HG02938 (cell line): ENCODE measurements around the gene ARHGAP15.

Experiments used
- ATAC-seq: cut with Tn5 transposase; IDR thresholded peaks from one replicate; pipeline ENCODE4 v1.9.1; 2021; ENCODE audit warnings: mild to moderate bottlenecking, moderate library complexity; ENCODE audit not compliant: unreplicated experiment

Gene ARHGAP15

DNA sequence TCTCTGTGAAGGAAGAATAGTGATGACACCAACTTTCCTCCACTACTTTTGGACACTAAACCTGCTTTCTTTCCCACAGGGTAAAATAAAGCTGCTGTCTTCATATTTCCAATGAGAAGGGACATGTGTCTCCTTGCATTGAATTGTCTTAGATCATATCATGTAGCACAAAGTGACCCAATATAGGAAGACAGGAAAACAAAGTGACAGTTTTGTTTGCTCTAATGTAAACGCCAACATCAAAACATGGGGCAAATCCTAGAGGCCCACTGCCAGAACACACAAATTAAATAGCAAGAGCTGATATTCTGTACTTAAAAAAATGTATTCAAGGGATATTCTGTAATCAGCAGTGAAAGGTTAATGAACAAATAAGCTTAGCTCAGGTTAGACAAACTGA lies 36.1 kb downstream of the ARHGAP15 start:
- ATAC-seq = no peak

DNA sequence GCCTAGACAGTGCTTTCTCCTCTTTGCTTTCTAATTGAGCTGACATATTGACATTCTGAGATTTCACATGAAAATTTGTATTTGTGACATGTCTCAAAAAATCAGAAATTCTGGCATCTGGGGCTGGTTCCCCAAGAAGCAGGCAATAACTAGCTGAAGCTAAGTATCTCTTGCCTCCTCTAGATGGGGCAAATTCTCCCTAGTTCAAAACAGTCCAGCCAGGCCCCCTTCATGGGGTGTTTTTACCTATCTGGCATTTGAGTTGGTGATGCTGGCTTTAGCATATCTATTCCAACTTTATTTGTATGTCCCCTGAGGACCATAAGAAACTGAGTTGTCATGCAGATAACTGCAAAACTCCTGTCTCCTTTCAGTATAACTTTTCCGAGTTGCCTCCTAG lies 39.9 kb downstream of the ARHGAP15 start:
- ATAC-seq = no peak

DNA sequence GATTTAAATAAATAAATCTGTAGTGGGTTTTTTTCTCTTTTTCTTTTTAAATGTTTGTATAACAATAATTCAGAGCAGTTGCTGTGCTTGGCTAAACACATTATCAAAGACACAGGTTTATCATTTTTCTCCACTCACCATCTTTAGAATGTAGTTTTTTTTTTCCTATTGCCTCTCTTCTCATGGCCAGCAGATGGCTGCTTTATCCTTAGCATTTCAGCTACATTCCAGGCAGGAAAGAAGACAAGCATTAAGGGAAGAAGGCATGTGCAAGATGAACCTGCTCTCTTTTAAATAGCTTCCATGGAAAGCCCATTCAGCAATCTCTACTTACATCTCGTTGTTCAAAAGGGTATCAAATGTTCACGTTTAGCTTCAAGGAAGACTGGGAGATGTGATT lies 42.6 kb downstream of the ARHGAP15 start:
- no peak for ATAC-seq

DNA sequence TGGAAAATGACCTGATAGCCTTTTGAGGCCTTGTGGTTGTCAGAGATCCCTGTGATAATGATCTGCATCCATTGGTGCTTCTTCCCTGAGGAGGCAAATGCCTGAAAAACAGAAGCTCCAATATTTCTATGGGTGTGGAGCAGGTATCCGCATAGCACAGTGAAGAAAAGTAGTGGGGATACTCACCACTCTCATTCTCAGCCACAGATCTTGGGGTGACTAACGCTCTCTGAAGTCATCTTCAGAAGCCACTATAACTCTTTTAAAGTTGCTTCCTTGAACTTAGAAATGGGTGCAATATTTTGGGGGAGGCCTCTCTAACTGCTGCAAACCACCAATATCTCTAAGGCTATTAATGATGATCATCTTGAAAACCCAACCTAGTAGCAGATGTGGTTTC lies 46.2 kb downstream of the ARHGAP15 start:
- ATAC-seq = no peak

DNA sequence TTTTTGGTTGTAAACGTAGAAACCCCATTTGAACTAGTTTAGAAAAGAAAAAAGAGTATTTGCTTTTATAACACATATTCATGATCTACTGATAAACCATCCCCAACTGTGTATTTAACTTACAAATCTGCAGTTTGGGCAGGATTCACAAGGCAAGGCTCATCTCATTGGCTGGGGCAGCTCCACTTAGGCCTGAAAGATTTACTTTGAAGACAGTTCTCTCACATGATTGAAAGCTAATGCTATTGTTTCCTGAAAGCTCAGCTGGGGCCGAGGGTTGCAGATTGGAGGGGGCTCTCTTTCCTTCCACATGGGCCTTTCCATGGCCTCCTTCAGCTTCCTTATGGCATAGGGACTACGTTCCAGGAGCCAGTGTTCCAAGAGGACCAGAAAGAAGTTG lies 47.4 kb downstream of the ARHGAP15 start:
- ATAC-seq = no peak

DNA sequence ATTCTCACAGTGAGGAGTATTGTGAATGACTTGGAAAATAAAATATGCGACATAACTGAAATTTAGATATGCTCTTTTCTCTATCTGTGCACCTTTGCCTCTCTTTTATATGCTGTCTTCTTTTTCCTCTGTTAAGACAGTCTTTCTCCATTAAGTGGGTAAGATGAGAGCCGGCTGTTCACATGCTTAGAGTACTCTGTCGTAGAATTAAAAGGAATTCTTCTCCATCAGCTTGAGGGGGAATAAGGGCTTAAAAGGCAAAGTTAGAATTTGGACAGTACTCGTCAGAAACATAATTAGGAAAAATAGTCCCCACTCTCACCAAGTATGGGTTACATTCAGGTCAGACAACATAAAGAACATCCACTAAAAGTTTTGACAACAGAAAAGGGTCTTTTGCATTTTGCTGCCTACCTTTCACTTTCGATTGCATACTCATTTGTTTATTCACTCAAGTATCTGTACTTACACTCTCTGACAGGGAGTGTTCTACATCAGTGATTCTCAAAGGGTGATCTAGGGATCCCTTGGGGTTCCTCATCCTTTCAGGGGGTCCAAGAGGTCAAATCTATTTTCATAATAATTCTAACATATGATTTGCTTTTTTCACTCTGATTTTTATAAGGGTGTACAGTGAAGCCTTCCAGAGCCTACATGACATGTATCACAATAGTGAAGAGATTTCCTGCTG lies 48.0 kb downstream of the ARHGAP15 start:
- ATAC-seq = peak; percentile 98

DNA sequence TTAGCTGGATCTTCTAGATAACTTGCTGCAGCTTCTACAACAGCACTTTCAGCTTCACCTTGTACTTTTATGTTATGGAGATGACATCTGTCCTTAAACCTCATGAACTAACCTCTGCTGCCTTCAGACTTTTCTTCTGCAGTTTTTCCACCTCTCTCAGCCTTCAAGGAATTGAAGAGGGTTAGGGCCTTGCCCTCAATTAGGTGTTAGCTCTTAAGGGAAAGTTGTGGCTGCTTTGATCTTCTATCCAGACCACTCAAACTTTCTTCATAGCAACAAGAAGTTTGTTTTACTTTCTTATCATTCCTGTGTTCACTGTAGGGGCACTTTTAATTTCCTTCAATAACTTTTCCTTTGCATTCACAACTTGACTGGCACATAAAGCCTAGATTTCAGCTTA lies 52.3 kb downstream of the ARHGAP15 start:
- ATAC-seq = no peak

DNA sequence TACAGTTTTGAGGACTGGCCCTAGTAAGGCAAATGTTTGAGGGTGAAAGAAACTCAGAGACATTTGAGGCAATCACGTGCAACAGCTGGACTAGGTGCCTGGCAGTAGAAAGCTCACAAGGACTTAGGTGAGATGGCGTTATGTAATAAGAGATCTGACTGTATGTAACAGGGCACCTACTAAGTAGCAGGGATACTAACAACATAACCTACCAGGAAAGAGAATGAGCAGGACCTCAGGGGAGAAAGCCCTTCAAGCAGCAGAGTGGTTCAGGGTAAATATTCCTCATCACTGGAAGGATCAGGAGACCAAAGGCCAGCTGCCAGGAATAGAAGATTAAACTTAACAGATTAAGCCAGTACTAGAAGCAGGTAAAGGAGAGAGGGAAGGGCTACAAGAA lies 53.4 kb downstream of the ARHGAP15 start:
- ATAC-seq = no peak

DNA sequence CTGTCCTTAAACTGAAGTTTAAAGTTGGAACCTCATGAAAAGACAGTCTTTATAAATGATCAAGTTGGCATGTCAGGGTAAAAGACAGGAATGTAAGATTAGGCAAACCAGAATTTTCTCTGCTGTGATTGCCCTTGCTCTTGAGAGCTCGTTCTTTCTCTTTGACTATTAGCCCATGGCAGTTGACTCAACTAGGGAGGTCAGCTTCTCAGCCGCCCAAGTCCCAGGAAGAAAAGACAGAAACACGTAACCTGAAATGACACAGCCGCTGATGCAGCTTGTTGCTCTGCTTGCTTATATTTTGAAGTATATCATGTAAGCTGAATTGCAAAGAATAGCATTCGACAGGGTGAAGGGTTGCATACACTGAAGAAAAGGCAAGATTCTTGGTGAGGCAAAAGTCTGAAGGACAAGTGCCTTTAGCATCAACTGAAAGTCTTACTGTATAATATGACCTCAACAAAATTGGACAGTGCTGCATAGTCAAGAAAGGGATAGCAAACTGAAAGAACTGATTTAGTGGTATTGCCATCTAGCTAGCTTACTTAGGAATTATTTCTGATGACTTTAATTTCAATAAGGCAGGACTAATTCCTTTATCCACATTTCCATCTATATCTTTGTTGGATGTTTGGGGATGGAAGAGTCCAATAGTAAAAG lies 54.7 kb downstream of the ARHGAP15 start:
- ATAC-seq = peak; percentile 77

DNA sequence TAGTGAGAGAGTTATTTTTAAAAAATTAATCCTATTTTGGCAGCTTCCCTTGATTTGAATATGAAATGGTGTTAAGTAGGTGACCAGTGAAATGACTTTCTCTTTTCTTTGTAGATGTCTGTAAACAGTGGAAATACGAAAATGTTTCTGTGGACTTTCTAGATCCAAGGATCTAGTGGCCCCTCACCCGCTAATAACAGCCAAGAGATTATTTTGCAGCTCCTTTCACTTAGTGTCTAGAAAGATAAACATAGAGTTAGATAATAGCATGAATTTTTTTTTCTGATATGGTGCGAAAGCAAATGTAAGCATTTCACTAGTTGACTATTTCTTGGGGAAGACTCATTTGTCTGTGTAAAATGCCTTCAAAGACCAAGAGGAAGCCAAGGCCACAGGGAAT lies 57.7 kb downstream of the ARHGAP15 start:
- ATAC-seq = no peak

DNA sequence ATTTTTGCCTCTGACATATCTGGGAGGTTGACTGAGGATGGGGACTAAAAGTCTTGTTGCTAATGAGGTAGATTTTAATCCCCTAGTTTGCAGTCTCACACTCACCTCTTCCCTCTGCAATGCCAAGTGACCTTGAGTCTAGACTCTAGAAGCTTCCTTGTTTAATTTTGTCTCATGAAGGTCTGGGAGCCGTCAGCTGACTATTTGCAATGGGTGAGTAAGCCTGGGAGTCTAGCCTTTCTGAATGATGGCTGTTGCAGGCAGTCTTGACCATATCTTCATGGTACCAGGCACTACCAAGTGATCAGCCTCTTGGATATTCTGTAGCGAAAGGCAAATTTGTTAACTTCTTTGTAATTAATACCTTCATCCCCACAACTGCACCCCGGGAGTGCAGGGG lies 61.2 kb downstream of the ARHGAP15 start:
- ATAC-seq = no peak

DNA sequence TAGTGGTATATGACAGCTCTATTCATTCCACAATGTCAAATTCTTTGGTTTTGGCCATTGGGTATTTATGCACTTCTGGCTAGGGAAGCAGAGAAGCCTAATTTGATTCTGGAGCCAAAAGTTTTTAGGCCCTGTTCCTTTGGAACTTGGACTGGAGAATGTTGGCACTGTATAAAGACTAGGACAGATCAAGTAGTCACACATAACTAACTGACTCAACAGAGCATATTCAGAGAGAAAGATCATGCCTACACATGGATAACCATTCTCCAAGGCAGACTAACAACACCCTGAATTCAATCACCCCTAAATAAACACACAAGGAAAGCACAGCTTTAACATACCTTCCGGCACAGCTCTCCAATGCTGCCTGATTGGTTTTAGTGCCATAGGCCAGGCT lies 62.9 kb downstream of the ARHGAP15 start:
- no peak for ATAC-seq

DNA sequence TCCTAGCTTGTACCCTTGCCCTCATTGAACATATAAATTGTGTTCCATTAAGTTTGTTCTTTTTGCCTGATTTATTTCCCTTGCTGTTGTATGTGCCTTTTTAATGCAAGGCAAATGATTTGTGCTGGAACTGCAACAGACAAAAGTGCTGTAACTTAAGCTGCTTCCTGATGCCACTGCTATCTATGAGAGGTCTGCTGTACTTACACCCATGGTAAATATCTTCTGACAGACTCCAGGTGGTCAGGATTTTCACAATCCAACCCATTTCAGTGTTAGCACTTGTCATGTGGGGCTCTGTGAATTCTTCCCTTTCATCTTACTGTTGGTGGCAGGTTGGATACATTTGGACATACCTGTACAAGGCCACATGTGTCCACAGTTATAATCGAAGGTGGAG lies 63.5 kb downstream of the ARHGAP15 start:
- no peak for ATAC-seq

DNA sequence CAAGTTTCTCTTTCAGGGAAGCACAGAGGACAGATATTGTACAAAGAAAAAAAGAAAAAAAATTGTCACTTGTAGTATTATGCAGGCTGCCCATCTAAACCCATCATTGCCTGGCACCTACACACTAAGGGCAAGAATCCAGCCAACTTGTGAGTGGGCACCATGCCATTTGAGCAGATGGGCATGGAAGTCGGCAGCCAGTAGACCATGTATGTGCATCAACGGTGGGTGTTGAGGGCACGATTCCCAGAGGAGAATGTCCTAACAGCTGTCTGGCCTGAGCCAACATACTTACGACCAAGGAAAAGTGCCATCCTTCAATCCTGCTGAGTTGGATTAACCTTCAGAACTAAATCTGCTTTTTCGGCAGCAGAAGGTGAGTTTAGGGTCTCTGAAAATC lies 63.9 kb downstream of the ARHGAP15 start:
- no peak for ATAC-seq

DNA sequence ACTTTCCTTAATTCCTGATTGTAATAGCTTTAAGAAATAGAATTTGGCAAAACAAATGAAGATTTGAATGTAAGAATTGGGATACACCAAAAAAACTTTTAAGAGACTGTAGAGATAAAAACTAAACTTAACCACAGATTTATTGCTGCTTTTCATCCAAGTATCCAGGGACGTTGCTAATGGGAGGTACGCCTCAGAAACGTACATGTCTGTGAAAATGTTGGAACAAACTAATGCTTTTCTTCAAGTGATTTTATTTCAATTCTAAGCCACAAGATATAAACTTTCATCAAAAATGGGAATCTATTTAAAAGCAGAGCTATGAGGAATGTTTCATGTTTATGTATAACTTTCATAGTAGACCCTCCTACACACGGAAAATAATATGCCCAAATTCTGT lies 66.3 kb downstream of the ARHGAP15 start:
- no peak for ATAC-seq

DNA sequence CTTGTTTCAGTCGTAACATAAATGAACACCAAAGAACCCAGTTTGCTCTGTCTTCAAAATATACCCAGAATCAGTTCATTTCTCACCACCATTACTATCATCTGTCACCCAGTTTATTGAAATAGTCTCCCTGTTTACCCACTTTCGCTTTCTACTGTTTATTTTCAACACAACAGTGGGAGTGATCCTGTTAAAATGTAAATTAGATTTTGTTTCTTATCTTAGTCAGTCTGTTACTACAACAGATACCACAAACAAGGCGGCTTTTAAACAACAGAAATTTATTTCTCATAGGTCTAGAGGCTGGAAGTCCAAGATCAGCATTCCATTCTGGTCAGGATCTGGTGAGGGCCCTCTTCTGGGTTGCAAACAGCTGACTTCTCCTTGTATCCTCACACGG lies 74.8 kb downstream of the ARHGAP15 start:
- ATAC-seq = no peak

DNA sequence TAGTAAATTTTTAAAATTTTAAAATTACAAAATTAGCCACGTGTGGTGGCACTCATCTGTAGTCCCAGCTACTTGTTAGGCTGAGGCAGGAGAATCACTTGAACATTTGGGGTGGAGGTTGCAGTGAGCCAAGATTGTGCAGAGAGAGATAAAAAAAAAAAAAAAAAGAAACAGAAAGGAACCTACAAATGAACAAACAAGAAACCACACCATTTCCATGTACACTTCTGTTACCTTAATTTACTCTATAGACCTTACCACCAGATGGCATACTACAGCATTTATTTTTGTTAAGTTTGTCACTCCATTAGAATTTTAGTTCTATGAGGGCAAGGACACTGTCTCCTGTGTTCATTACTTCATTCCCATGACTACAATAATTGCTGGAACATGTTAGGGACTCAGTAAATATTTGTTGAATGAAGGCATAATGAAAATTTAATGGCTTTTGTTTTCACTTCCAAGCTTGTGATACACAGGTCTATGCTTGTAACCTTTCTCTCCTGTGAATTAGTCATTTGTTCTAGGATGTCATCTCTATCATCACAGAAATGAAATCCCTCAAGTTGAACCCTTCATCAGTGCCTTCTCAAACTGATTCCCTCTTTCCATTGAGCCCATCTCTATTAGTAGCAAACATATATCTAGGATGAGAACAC lies 76.0 kb downstream of the ARHGAP15 start:
- peak; percentile 52 for ATAC-seq

DNA sequence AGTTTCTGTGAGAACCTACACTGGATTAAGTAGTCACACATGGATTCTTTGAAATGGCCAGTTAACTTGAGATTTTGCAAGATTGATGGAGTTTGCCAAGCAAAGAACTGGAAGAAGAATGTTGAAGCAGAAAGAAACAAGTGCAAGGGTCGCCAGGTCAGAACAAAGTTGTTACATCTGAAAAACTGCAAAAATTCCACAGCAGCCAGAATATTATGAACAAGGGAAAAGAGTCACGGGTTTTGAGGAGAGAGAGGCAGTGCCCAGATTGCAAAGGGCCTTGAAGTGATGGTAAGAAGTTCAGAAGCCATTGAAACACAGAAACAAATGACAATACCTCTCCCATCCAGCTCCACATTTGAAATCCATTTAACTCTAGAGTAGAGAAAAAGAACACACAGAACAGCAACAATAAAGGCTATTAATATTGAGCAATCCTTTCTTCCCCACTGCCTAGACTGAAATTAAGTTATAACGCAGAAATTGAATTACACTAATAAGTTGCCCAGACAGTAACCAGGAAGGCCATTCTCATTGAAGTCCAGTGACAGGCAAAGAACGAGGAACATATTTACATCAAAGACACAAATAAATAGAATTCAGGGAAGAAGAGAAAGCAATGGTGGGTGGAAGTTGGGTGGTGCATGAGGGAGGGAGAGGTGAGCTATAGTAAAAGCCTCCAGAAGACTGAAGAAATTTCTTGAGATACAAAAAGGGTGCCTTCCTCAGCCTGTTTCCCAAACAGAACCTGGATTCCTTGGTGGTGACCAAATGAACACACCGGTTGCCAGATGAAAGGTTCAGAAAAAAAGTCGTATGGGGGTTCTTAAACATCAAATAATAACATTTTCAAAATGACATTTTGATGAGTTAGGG lies 80.6 kb downstream of the ARHGAP15 start:
- ATAC-seq = no peak

DNA sequence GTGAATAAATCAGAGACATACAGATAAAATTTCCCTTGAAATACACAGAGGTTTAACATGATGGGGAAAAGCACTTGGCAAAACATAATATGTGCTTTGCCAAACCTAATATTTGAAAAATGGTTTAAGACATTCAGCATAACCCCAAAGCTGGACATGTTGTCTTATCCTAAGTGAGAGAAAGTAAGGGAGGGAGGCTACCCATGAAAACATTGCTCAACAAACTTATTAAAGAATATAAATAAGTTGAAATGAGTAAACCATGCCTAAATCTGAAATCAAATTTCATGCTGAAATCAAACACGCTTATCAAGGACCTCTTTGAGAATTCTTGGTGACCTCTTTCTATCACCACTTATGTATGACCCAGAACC lies 81.2 kb downstream of the ARHGAP15 start:
- no peak for ATAC-seq

DNA sequence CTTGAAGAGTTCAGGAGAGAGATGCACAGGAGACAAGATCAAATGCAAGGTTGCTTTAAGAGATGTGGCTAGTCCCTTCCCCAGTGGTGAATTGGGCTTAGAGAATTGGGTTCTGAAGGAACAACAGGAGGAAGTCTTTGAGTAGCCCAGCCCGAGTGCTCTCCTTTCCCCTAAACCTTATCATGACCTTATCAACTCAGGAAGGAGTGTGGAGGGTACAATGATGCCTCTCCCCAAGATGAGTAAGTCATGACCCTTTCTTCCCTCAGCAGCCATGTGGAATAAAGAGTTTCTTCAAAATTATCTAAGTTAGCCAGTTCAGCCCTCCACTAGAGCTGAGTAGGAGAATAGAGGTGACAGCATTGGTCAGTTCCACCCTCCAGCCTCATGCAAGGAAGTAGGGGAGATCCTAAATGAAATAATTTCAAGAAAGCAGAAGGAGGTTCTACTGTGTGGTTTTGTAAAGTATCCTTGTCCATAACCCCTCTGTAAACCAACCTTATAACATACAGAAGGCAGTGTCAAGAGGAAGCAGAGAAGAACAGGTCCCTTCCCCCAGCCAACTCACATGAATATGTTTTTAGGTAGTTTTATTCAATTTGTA lies 88.4 kb downstream of the ARHGAP15 start:
- ATAC-seq = no peak

DNA sequence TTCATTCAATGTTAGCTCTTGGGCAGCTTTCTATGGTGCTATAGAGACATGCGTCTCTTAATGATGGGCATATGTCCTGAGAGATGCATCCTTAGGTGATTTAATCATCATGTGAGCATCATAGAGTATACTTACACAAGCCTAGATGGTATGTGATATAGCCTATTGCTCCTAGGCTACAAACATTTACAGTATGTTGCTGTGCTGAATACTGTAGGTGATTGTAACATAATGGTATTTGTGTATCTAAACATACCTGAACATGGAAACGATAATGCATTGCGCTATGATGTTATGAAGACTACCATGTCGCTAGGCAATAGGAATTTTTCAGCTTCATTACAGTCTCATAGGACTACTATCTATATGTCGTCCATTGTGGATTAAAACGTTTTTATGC lies 89.4 kb downstream of the ARHGAP15 start:
- ATAC-seq = no peak
